Naive thymus-derived CD8-positive, alpha-beta T cell (primary cell): Measurements from ENCODE around the gene MAGI1. TPM values are rescaled to one million over a fixed set of nuclear protein-coding genes. Genes with fewer than 3 reads are reported as not detected.
"Not testable (repeated sequence)": the region's sequence is repeated elsewhere in the genome, so short reads cannot be mapped to it uniquely, and the experiment has no call there.

Experiments used
- ATAC-seq, 2 donors: fragments of 150-1000 bp; cut with Tn5 transposase in 1 of 2; sonication (Bioruptor Pico), chemical (Tn5 transposase) in 1 of 2; 1 replicate in 1 of 2; 2 replicates in 1 of 2; pipeline ENCODE4 v1.10.0; 2021; ENCODE audit warnings: mild to moderate bottlenecking in 2 of 2, moderate library complexity in 2 of 2
- POLR2A ChIA-PET: fragments of 350-600 bp; sonication (Branson Sonifier 250); formaldehyde crosslinking; loops from one replicate; lab custom pipeline; 2021; ENCODE audit warnings: antibody characterized with exemption; lab: Charles Lee
- DNase-seq, 10 donors: peaks; one replicate each; pipeline versions ENCODE4 v3.0.0 to v3.0.0-alpha.2; 2020 to 2022
- H3K27ac Mint-ChIP-seq, 10 donors: one replicate each; pipeline ENCODE4 v1.8.0; 2020 to 2022; ENCODE audit warnings: mild to moderate bottlenecking in 10 of 10, mixed read lengths in 10 of 10, moderate library complexity in 4 of 10, inconsistent platforms in 1 of 10
- H3K27me3 Mint-ChIP-seq, 5 donors: one replicate each; pipeline ENCODE4 v1.8.0; 2021 to 2022; ENCODE audit warnings: mixed read lengths in 5 of 5
- H3K36me3 Mint-ChIP-seq, 3 donors: one replicate each; pipeline ENCODE4 v1.8.0; 2020 to 2022; ENCODE audit warnings: mixed read lengths in 3 of 3, mild to moderate bottlenecking in 2 of 3, inconsistent platforms in 1 of 3
- H3K4me1 Mint-ChIP-seq, 4 donors: one replicate each; pipeline ENCODE4 v1.8.0; 2021 to 2022; ENCODE audit warnings: mixed read lengths in 4 of 4
- H3K4me3 Mint-ChIP-seq, 10 donors: one replicate each; pipeline ENCODE4 v1.8.0; 2020 to 2022; ENCODE audit warnings: mild to moderate bottlenecking in 10 of 10, mixed read lengths in 10 of 10, moderate library complexity in 6 of 10, inconsistent platforms in 1 of 10
- H3K9me3 Mint-ChIP-seq, 9 donors: one replicate each; pipeline ENCODE4 v1.8.0; 2020 to 2022; ENCODE audit warnings: mixed read lengths in 9 of 9, mild to moderate bottlenecking in 3 of 9, inconsistent platforms in 1 of 9, moderate library complexity in 1 of 9
- polyA plus RNA-seq, 3 donors: library from polyadenylated mRNA; unstranded; fragments of 300-500 nt; fragmentation: Illumina TruSeq; gene quantifications; one replicate each; pipeline ENCODE4 v1.2.3, GENCODE V29; 2021
- total RNA-seq, 8 experiments: library from RNA in 2 of 8; stranded (reverse) in 2 of 8; gene quantifications; one replicate each; pipeline ENCODE4 v1.2.3 and lab custom pipeline; 2021 to 2026

The MAGI1 gene
- total and polyA plus RNA-seq, 5 experiments from 2014 or later: not detected

GRCh38 chr3:66036586-66037148 is 2.1 kb downstream of the MAGI1 start:
- Mint-ChIP-seq H3K27me3 (peaks cover 38 to 79% (median 53%) of the 10 kb centered on the region in 5 donors), H3K9me3 (peaks cover 0 to 6% (median 0%) of the 10 kb centered on the region in 9 donors), H3K27ac (no peak overlapping the region), H3K36me3 (peaks cover 0 to 9% (median 0%) of the 10 kb centered on the region in 3 donors), H3K4me1 (peaks cover 7 to 21% (median 16%) of the 10 kb centered on the region in 4 donors), H3K4me3 (peak overlapping the region in 6 of 10 donors; percentile 1 to 54 (median 14))
- no peak for ATAC-seq
- POLR2A ChIA-PET: no interaction called here
- no peak for DNase-seq

GRCh38 chr3:66035763-66036477 is 2.8 kb downstream of the MAGI1 start:
- no peak for DNase-seq
- Mint-ChIP-seq H3K9me3 (peaks cover 0 to 6% (median 0%) of the 10 kb centered on the region in 9 donors), H3K36me3 (peaks cover 0 to 9% (median 0%) of the 10 kb centered on the region in 3 donors), H3K27me3 (peaks cover 35 to 79% (median 48%) of the 10 kb centered on the region in 5 donors), H3K27ac (no peak overlapping the region), H3K4me3 (no peak overlapping the region), H3K4me1 (peaks cover 7 to 21% (median 16%) of the 10 kb centered on the region in 4 donors)
- POLR2A ChIA-PET: no interaction called here
- no peak for ATAC-seq

GRCh38 chr3:66033241-66034138 is 5.2 kb downstream of the MAGI1 start:
- Mint-ChIP-seq H3K4me1 (peaks cover 5 to 13% (median 11%) of the 10 kb centered on the region in 4 donors), H3K27me3 (peaks cover 31 to 68% (median 38%) of the 10 kb centered on the region in 5 donors), H3K4me3 (no peak overlapping the region), H3K36me3 (peaks cover 0 to 9% (median 0%) of the 10 kb centered on the region in 3 donors), H3K27ac (no peak overlapping the region), H3K9me3 (peaks cover 0 to 6% (median 0%) of the 10 kb centered on the region in 9 donors)
- ATAC-seq: no peak
- no peak for DNase-seq
- POLR2A ChIA-PET: interaction anchor here (1.1 kb wide), 1 partner anchor 13 kb away, joined by 4 read pairs; no protein-coding TSS in a partner anchor

- ATAC-seq (no peak), DNase-seq (no peak)
- H3K27me3 Mint-ChIP-seq: peaks cover 15 to 45% (median 20%) of the 10 kb centered on the region in 5 donors
- peaks cover 0 to 11% (median 0%) of the 10 kb centered on the region in 9 donors for H3K9me3 Mint-ChIP-seq
- POLR2A ChIA-PET: no interaction called here
- peaks cover 0 to 6% (median 0%) of the 10 kb centered on the region in 3 donors for H3K36me3 Mint-ChIP-seq
- H3K4me1 Mint-ChIP-seq: no peaks in the 10 kb centered on the region
- no peak overlapping the region for H3K27ac Mint-ChIP-seq
- H3K4me3 Mint-ChIP-seq: no peak overlapping the region
Observed at GRCh38 chr3:66031102-66031698, 7.5 kb downstream of the MAGI1 start.

GRCh38 chr3:66029443-66029842 is 9.3 kb downstream of the MAGI1 start:
- Mint-ChIP-seq H3K4me3 (no peak overlapping the region), H3K9me3 (peaks cover 0 to 11% (median 0%) of the 10 kb centered on the region in 9 donors), H3K27me3 (peaks cover 4 to 27% (median 10%) of the 10 kb centered on the region in 5 donors), H3K27ac (no peak overlapping the region), H3K4me1 (no peaks in the 10 kb centered on the region), H3K36me3 (peaks cover 0 to 3% (median 0%) of the 10 kb centered on the region in 3 donors)
- POLR2A ChIA-PET: no interaction called here
- DNase-seq (no peak), ATAC-seq (no peak)

GRCh38 chr3:66029014-66029413 is 9.7 kb downstream of the MAGI1 start:
- Mint-ChIP-seq H3K4me1 (no peaks in the 10 kb centered on the region), H3K9me3 (peaks cover 0 to 11% (median 0%) of the 10 kb centered on the region in 9 donors), H3K27ac (no peak overlapping the region), H3K27me3 (peaks cover 0 to 25% (median 7%) of the 10 kb centered on the region in 5 donors), H3K4me3 (no peak overlapping the region), H3K36me3 (no peaks in the 10 kb centered on the region)
- ATAC-seq: no peak
- DNase-seq: no peak
- POLR2A ChIA-PET: no interaction called here

GRCh38 chr3:66028457-66028856 is 10.3 kb downstream of the MAGI1 start:
- Mint-ChIP-seq H3K27me3 (peaks cover 0 to 25% (median 7%) of the 10 kb centered on the region in 5 donors), H3K36me3 (no peaks in the 10 kb centered on the region), H3K27ac (no peak overlapping the region), H3K4me3 (no peak overlapping the region), H3K4me1 (no peaks in the 10 kb centered on the region), H3K9me3 (peaks cover 0 to 9% (median 0%) of the 10 kb centered on the region in 9 donors)
- DNase-seq: no peak
- POLR2A ChIA-PET: no interaction called here
- no peak for ATAC-seq

- H3K4me1 Mint-ChIP-seq, H3K36me3 Mint-ChIP-seq, POLR2A ChIA-PET, H3K9me3 Mint-ChIP-seq, DNase-seq, H3K27ac Mint-ChIP-seq, H3K4me3 Mint-ChIP-seq, ATAC-seq: not testable (repeated sequence)
- peaks cover 0 to 27% (median 6%) of the 10 kb centered on the region in 5 donors for H3K27me3 Mint-ChIP-seq
Observed at GRCh38 chr3:66027099-66027498, 11.6 kb downstream of the MAGI1 start.

- H3K36me3 Mint-ChIP-seq: no peaks in the 10 kb centered on the region
- ATAC-seq: no peak
Observed at GRCh38 chr3:66023738-66024385, 14.9 kb downstream of the MAGI1 start.

GRCh38 chr3:66023229-66023628 is 15.5 kb downstream of the MAGI1 start:
- Mint-ChIP-seq H3K36me3 (no peaks in the 10 kb centered on the region), H3K27ac (no peak overlapping the region), H3K9me3 (peaks cover 0 to 5% (median 0%) of the 10 kb centered on the region in 9 donors), H3K27me3 (peaks cover 0 to 13% (median 3%) of the 10 kb centered on the region in 5 donors), H3K4me1 (no peaks in the 10 kb centered on the region), H3K4me3 (no peak overlapping the region)
- POLR2A ChIA-PET: no interaction called here
- ATAC-seq: no peak
- no peak for DNase-seq

More at GRCh38 chr3:66023738-66024385, 14.9 kb downstream of the MAGI1 start:
- no peak for DNase-seq
- no peak overlapping the region for H3K4me3 Mint-ChIP-seq
- no peak overlapping the region for H3K27ac Mint-ChIP-seq
- H3K27me3 Mint-ChIP-seq: peaks cover 0 to 13% (median 3%) of the 10 kb centered on the region in 5 donors
- peaks cover 0 to 5% (median 0%) of the 10 kb centered on the region in 9 donors for H3K9me3 Mint-ChIP-seq
- POLR2A ChIA-PET: no interaction called here
- H3K4me1 Mint-ChIP-seq: no peaks in the 10 kb centered on the region

- POLR2A ChIA-PET: no interaction called here
- H3K9me3 Mint-ChIP-seq: peaks cover 0 to 5% (median 0%) of the 10 kb centered on the region in 9 donors
- no peak overlapping the region for H3K27ac Mint-ChIP-seq
- no peak overlapping the region for H3K4me3 Mint-ChIP-seq
- no peaks in the 10 kb centered on the region for H3K4me1 Mint-ChIP-seq
- H3K27me3 Mint-ChIP-seq: peaks cover 0 to 13% (median 3%) of the 10 kb centered on the region in 5 donors
- no peaks in the 10 kb centered on the region for H3K36me3 Mint-ChIP-seq
- ATAC-seq (no peak), DNase-seq (no peak)
Observed at GRCh38 chr3:66021731-66022131, 17.0 kb downstream of the MAGI1 start.

- Mint-ChIP-seq H3K27me3 (peaks cover 0 to 13% (median 0%) of the 10 kb centered on the region in 5 donors), H3K27ac (no peak overlapping the region), H3K4me3 (no peak overlapping the region), H3K36me3 (no peaks in the 10 kb centered on the region), H3K9me3 (no peaks in the 10 kb centered on the region), H3K4me1 (no peaks in the 10 kb centered on the region)
- DNase-seq (no peak), ATAC-seq (no peak)
- POLR2A ChIA-PET: no interaction called here
Observed at GRCh38 chr3:66019896-66020295, 18.8 kb downstream of the MAGI1 start.
